Activated CD8-positive, alpha-beta T cell treated with anti-CD3 and anti-CD28 coated beads for 36 hours (primary cell): Measurements from ENCODE around the gene LIM2. TPM values are rescaled to one million over a fixed set of nuclear protein-coding genes. Genes with fewer than 3 reads are reported as not detected.
A peak's percentile ranks its signal among the peaks of the same experiment; 100 is the strongest.

Source experiments
- ATAC-seq: fragments of 200-7000 bp; cut with Tn5 transposase; one replicate; pipeline ENCODE4 v1.10.0; 2021; ENCODE audit warnings: mild to moderate bottlenecking, moderate library complexity
- CTCF ChIA-PET: fragments of 350-600 bp; sonication (Branson Sonifier 250); formaldehyde crosslinking; loops from one replicate; lab custom pipeline; 2021; ENCODE audit warnings: antibody characterized with exemption; lab: Charles Lee
- POLR2A ChIA-PET: fragments of 350-600 bp; sonication (Branson Sonifier 250); formaldehyde crosslinking; loops from one replicate; lab custom pipeline; 2021; ENCODE audit warnings: antibody characterized with exemption; lab: Charles Lee
- DNase-seq: peaks from one replicate; pipeline ENCODE4 v3.0.0-alpha.2; 2020
- H3K27ac Mint-ChIP-seq: one replicate; pipeline ENCODE4 v1.8.0; 2021; ENCODE audit warnings: mild to moderate bottlenecking, mixed read lengths
- H3K27me3 Mint-ChIP-seq: one replicate; pipeline ENCODE4 v1.8.0; 2021; ENCODE audit warnings: mixed read lengths
- H3K36me3 Mint-ChIP-seq: one replicate; pipeline ENCODE4 v1.8.0; 2021; ENCODE audit warnings: low read depth, mixed read lengths
- H3K4me1 Mint-ChIP-seq: one replicate; pipeline ENCODE4 v1.8.0; 2021; ENCODE audit warnings: low read depth, mixed read lengths
- H3K4me3 Mint-ChIP-seq: one replicate; pipeline ENCODE4 v1.8.0; 2021; ENCODE audit warnings: mild to moderate bottlenecking, moderate library complexity, mixed read lengths
- H3K9me3 Mint-ChIP-seq: one replicate; pipeline ENCODE4 v1.8.0; 2021; ENCODE audit warnings: mixed read lengths
- intact Hi-C: fragments of 100-400 bp; cut with micrococcal nuclease; formaldehyde crosslinking; loops from one replicate; pipeline ENCODE4 v1.10.0; 2022
- total RNA-seq, 2 experiments: library from RNA; stranded (reverse); gene quantifications; one replicate each; pipeline ENCODE4 v1.2.3, GENCODE V29; 2021
- TF ChIP-seq, protein P1 (sequence below): fragments of 200-600 bp; IDR thresholded peaks from one replicate; pipeline ENCODE4 v1.8.0; 2022; ENCODE audit warnings: antibody characterized with exemption, mild to moderate bottlenecking

The LIM2 gene, protein sequence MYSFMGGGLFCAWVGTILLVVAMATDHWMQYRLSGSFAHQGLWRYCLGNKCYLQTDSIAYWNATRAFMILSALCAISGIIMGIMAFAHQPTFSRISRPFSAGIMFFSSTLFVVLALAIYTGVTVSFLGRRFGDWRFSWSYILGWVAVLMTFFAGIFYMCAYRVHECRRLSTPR
- 1 to 10 TPM; 1.4 to 2.6 TPM for total RNA-seq

GRCh38 chr19:51387924-51388389, at the start of gene LIM2:
Gene LIM2, minus strand, starts transcription at chr19:51387974. Its CDS starts 531 bp downstream, at chr19:51387443.
- peak within 1 kb of the TSS; percentile 44 for H3K4me3 Mint-ChIP-seq
- peak within 1 kb of the TSS; percentile 60 for H3K27ac Mint-ChIP-seq
- peaks cover 1% of the 10 kb centered on the region for H3K36me3 Mint-ChIP-seq
- H3K27me3 Mint-ChIP-seq = no peaks in the 10 kb centered on the region
- POLR2A ChIA-PET = interaction anchor here (0.7 to 3.0 kb wide), 3 partner anchors 9 to 36 kb away, joined by 3 to 15 read pairs (median 8); partner anchors contain the start of gene NKG7
- DNase-seq = peak; percentile 54
- H3K9me3 Mint-ChIP-seq = peaks cover 1% of the 10 kb centered on the region
- TF ChIP-seq, protein P1, sequence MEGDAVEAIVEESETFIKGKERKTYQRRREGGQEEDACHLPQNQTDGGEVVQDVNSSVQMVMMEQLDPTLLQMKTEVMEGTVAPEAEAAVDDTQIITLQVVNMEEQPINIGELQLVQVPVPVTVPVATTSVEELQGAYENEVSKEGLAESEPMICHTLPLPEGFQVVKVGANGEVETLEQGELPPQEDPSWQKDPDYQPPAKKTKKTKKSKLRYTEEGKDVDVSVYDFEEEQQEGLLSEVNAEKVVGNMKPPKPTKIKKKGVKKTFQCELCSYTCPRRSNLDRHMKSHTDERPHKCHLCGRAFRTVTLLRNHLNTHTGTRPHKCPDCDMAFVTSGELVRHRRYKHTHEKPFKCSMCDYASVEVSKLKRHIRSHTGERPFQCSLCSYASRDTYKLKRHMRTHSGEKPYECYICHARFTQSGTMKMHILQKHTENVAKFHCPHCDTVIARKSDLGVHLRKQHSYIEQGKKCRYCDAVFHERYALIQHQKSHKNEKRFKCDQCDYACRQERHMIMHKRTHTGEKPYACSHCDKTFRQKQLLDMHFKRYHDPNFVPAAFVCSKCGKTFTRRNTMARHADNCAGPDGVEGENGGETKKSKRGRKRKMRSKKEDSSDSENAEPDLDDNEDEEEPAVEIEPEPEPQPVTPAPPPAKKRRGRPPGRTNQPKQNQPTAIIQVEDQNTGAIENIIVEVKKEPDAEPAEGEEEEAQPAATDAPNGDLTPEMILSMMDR = no peak
- CTCF ChIA-PET = interaction anchor here (1.2 to 1.3 kb wide), 2 partner anchors 10 to 28 kb away, joined by 3 to 4 read pairs; no protein-coding TSS in a partner anchor
- H3K4me1 Mint-ChIP-seq = peaks cover 28% of the 10 kb centered on the region
- intact Hi-C loops = no loop called here
- ATAC-seq = peak; percentile 18

GRCh38 chr19:51434456-51434855, 46.7 kb upstream of the LIM2 start:
- intact Hi-C loops = no loop called here
- Mint-ChIP-seq H3K4me1 (peaks cover 13% of the 10 kb centered on the region), H3K4me3 (no peak overlapping the region), H3K27ac (no peak overlapping the region), H3K27me3 (no peaks in the 10 kb centered on the region), H3K36me3 (no peaks in the 10 kb centered on the region), H3K9me3 (no peaks in the 10 kb centered on the region)
- no peak for DNase-seq
- ATAC-seq = no peak
- TF ChIP-seq, protein P1 = no peak
- POLR2A ChIA-PET = interaction anchor here (0.7 kb wide), 1 partner anchor 207 kb away, joined by 4 read pairs; no protein-coding TSS in a partner anchor
- CTCF ChIA-PET = interaction anchor here (1.0 to 1.5 kb wide), 4 partner anchors 13 to 227 kb away, joined by 3 to 5 read pairs (median 3); no protein-coding TSS in a partner anchor

DNA sequence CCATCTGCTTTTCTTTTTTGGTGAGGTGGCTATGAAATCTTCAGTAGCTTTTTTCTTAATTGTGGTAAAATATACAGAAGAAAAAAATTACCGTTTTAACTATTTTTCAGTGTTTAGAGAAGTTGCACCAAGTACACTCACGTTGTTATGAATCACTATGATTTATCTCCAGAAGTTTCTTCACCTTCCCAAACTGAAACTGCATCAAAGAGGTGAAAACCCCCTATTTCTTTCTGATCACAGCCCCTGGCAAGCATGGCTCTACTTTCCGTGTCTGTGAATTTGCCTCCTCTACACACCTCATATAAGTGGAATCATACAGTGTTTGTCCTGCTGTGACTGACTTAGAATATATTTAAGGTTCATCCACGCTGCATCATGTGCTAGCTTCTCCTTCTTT, 45.3 kb upstream of the LIM2 start:
- POLR2A ChIA-PET = no interaction called here
- no peaks in the 10 kb centered on the region for H3K36me3 Mint-ChIP-seq
- ATAC-seq = no peak

DNA sequence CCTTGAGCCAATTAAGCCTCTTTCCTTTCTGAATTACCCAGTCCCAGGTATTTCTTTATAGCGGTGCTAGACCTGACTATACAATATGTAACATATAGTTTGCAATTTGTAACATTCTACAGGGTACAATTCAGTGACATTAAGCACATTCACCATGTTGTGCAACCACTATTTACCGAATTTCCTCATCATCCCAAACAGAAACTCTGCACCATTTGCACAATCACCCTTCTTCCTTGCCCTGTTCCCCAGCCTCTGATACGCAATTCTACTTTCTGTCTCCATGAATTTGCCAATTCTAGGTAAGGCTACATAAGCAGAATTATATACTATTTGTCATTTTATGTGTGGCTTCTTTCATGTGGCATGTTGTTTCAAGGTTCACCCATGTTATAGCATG, 43.4 kb upstream of the LIM2 start:
- H3K36me3 Mint-ChIP-seq = no peaks in the 10 kb centered on the region
- no peak overlapping the region for H3K4me3 Mint-ChIP-seq
- peaks cover 2% of the 10 kb centered on the region for H3K4me1 Mint-ChIP-seq
- ATAC-seq (no peak), DNase-seq (no peak)
- CTCF ChIA-PET = no interaction called here
- H3K9me3 Mint-ChIP-seq = no peaks in the 10 kb centered on the region
- no peak overlapping the region for H3K27ac Mint-ChIP-seq
- H3K27me3 Mint-ChIP-seq = peaks cover 3% of the 10 kb centered on the region
- POLR2A ChIA-PET = interaction anchor here (0.7 kb wide), 1 partner anchor 99 kb away, joined by 3 read pairs; no protein-coding TSS in a partner anchor
- intact Hi-C loops = no loop called here
- TF ChIP-seq, protein P1 = no peak

More for the DNA sequence above, 45.3 kb upstream of the LIM2 start:
- Mint-ChIP-seq H3K27me3 (no peaks in the 10 kb centered on the region), H3K4me3 (no peak overlapping the region), H3K27ac (no peak overlapping the region), H3K4me1 (peaks cover under 1% of the 10 kb centered on the region), H3K9me3 (no peaks in the 10 kb centered on the region)
- intact Hi-C loops = no loop called here
- CTCF ChIA-PET = interaction anchor here (1.0 to 1.3 kb wide), 3 partner anchors 11 to 40 kb away, joined by 4 read pairs; no protein-coding TSS in a partner anchor
- DNase-seq = no peak
- TF ChIP-seq, protein P1 = no peak

DNA sequence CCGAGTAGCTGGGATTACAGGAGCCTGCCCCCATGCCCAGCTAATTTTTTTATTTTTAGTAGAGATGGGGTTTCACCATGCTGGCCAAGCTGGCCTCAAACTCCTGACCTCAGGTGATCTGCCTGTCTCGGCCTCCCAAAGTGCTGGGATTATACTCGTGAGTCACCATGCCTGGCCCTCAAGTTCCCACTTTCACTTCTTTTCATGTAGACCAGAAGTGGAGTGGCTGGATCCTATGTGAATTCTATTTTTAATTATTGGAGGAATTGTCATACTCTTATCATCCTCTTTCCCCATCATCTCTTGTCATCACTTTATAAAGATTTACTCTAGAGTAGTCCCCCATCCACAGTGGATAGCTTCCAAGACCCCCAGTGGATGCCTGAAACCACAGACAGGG, 42.4 kb upstream of the LIM2 start:
- no peak overlapping the region for H3K27ac Mint-ChIP-seq

More for the DNA sequence above, 42.4 kb upstream of the LIM2 start:
- intact Hi-C loops = no loop called here
- TF ChIP-seq, protein P1 = no peak
- ATAC-seq (no peak), DNase-seq (no peak)
- Mint-ChIP-seq H3K27me3 (peaks cover 3% of the 10 kb centered on the region), H3K9me3 (no peaks in the 10 kb centered on the region), H3K36me3 (no peaks in the 10 kb centered on the region), H3K4me3 (no peak overlapping the region), H3K4me1 (peaks cover 2% of the 10 kb centered on the region)
- ChIA-PET CTCF (interaction anchor here (1.1 to 1.6 kb wide), 2 partner anchors 43 to 227 kb away, joined by 3 read pairs; no protein-coding TSS in a partner anchor), POLR2A (interaction anchor here (0.7 kb wide), 1 partner anchor 98 kb away, joined by 3 read pairs; no protein-coding TSS in a partner anchor)
